Activated CD4-positive, alpha-beta T cell treated with anti-CD3 and anti-CD28 coated beads for 1 hour (primary cell): ENCODE measurements around the gene CEACAM3.

Source experiments
- DNase-seq: peaks from one replicate; pipeline ENCODE4 v3.0.0-alpha.2; 2020

The CEACAM3 gene

DNA sequence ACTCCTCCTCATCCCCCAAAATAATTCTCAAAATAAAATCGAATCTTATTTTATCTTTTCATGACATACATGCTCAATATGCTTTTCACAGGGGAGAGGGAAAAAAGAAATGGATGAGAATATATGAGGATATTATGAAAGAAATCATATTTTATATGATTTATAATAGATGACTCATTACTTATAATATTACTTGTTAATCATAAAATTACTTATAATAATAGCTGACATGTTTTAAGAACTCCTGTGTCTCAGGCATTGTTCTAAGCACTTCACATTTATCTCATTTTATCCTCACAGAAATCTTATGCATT lies 3.0 kb upstream of the CEACAM3 start:
- DNase-seq: no peak

GRCh38 chr19:41795031-41795461 lies 1.3 kb upstream of the CEACAM3 start:
- peak; percentile 33 for DNase-seq

DNA sequence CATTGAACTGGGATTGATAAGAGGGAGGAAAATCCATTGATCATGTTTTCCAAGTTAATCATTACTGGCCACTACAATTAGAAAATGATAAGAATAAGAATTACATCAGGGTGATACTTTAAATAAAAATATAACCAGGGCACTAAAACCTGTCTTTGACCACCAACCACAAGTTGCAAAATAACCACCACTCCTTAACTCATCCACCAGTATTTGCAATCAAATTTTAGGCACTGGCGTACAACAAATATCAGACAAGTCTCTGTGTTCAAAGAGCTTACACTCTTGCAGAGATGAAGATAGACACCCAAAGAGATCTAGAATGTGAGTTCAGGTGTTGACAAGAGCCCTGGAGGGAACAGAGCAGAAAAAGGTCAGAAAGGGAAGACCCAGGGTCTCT lies 514 bp downstream of the CEACAM3 start:
- no peak for DNase-seq

DNA sequence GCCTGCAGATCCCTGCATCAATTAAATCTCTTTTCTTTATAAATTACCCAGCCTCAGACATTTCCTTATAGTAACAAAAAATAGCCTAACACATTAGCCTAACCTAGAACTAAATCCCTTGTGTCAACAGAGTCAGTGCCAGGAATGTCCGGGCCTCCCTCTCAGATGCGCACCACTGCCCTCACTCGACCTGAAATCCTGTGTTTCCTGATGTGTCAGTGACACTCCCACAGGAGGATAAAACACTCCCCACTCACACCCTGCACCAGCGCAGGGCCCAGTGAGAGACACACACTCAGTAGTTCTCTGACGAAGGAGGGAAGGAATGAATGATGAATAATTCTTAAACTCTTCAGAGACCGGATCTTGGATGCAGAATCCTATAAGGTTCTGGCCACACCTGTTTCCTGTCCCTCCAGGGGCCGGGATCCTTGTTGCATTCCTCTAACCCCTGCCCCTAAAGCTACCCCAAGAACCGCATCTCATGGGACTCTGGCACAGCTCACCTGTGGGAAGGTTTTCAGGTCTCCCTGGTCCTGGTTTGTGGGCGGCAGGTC lies 3.1 kb downstream of the CEACAM3 start:
- DNase-seq: no peak

DNA sequence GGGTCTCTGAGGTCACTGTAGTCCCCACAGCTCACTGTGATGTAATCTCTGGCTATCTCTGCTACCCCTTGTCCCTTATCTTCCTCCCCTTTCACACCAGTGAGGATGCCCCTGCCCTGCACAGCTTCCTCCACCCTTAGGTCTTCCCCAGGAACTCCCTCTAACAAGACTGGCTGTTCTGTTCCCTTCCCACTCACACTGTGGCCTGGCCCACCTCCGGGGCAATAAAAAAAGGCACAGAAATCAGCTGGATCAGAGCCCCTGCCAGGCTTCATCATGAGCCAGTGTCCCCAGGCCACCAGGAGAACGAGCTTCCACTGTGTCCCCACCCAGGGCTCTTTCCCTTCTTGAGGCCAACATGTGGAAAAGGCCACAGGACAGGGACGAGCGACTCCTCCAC lies 4.6 kb downstream of the CEACAM3 start:
- DNase-seq: no peak

GRCh38 chr19:41801792-41802211 lies 5.4 kb downstream of the CEACAM3 start:
- DNase-seq: no peak

GRCh38 chr19:41802770-41803169 lies 6.4 kb downstream of the CEACAM3 start:
- DNase-seq: no peak

DNA sequence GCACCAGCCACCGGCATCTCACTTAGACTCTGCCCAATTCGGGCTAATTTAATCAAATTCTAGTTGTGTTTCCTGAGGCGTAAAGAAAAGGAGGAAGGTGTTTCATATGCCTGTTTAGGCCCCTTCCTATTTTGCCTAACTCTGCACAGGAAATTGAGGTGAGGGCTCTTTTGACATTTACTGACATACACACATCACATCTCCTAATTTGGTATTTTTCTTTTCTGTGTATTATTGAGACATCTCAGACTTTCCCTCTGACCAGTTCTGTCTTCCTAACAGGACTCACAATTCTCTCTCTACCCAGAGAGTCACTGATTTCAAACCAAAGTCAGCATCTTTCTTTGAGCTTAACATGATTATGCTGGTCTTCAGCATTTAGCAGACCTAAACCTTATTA lies 7.9 kb downstream of the CEACAM3 start:
- no peak for DNase-seq

DNA sequence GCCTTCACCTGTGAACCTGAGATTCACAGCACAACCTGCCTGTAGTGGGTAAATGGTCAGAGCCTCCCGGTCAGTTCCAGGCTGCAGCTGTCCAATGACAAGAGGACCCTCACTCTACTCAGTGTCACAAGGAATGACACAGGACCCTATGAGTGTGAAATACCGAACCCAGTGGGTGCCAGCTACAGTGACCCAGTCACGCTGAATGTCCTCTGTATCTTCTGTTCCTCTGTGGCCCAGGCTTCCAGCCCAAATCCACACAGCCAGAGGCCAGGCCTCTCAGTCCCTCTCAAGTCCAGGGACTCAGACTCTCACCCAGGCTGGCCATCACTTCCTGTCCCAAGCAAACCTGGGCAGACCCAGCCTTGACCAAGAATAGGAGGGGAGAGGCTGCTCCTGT lies 10.8 kb downstream of the CEACAM3 start:
- DNase-seq: no peak

- no peak for DNase-seq
Observed at GRCh38 chr19:41808663-41809566, 12.5 kb downstream of the CEACAM3 start.

DNA sequence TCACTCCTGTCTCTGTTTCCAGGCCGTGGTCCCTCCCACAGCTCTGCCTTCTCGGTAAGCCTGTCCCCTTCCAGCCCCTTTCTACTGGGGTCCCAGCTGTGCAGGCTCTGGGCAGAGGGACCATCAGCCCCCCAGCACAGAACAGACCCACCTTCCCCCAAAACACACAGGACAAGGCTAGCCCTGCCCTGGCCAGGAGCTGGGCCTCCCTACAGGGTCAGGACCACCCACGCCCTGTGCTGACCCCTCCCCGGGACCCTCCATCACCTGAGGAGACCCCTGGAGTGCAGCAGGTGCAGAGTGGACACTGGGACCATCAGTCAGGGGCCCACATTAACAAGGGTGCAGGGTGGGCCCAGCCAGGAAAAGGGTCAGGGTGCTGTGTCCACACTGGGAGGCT lies 13.9 kb downstream of the CEACAM3 start:
- DNase-seq: no peak

- no peak for DNase-seq
Observed at GRCh38 chr19:41811036-41811435, 14.6 kb downstream of the CEACAM3 start.

DNA sequence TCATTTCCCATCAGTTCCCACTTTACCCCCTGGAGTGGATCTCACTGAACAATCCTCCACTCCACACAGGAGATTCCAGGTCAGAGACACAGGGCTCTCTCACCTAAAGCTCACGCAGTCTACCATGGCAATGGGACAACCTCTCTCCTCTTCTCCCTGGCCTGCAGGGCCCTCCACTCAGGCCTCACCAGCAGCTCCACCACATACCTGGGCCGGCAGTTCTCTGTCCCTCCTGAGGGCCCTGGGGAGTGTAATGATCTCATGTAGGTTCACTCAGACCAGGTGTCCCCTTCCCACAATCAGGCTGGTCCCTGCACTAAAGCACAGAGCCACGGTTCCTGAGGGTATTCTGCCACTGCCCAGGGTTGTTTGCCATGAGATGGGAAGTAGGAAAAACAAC lies 15.6 kb downstream of the CEACAM3 start:
- DNase-seq: no peak

DNA sequence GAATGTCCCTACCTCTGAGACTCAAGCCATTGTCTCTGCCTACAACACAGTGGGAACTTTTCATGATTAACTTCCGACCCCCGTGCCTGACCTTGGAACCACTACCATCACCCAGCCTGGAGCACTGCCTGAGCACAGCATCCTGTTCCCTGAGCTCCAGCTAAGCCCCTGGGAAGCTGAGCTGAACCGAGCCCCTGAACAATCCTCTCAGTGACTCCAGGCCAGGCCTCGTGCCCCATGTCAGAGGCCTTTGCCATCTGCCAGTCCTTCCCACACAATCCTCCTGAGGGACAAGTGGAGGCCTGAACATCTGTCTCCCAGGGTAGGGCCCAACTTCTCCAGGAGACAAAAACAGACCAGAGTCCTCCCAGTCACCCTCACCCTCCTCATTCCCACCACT lies 17.5 kb downstream of the CEACAM3 start:
- DNase-seq: no peak

DNA sequence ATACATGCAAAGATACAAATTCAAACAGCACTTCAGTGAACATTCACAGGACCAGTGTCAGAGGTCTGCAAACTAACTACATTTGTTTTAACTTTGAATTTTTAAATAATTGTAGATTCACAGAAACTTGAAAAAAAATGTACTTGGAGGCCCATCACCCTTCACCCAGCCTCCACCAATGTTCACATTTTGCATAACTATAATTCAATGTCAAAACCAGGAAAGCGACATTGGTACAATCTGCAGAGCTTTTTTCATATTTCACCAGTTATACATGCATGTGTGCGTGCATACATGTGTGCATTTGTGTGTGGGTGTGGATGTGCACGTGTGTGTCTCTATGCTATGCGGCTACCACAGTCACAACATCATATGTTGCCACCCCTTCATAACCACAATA lies 18.9 kb downstream of the CEACAM3 start:
- no peak for DNase-seq

GRCh38 chr19:41816761-41817160 lies 20.4 kb downstream of the CEACAM3 start:
- DNase-seq: no peak

- DNase-seq: no peak
Observed at GRCh38 chr19:41821003-41821735, 24.8 kb downstream of the CEACAM3 start.

- DNase-seq: no peak
Observed at GRCh38 chr19:41837981-41838708, 41.8 kb downstream of the CEACAM3 start.

GRCh38 chr19:41839211-41839610 lies 42.8 kb downstream of the CEACAM3 start:
- no peak for DNase-seq

DNA sequence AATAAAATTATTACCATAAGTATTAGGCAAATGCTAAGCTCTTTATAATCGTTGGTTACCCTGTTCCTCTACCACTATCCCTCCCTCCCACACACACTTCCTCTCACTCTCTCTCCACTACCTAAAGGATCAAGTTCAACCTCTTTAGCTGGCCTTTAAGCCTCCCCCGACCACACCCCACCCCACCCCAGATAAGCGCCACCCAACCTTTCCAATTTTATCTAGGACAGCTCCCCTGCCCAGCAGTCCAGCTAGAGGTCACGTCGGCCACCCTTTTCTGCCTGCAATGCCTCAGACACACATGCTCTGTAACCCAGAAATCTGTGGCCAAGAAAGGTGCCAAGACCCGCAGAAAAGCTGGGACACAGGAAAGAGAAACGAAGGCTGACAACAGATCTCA lies 47.0 kb downstream of the CEACAM3 start:
- DNase-seq: no peak

GRCh38 chr19:41844601-41845000 lies 48.2 kb downstream of the CEACAM3 start, which contains the start of gene LYPD4:
Gene LYPD4, minus strand, starts transcription at chr19:41844683. Its CDS starts 5,398 bp downstream, at chr19:41839285.
- DNase-seq: no peak

- DNase-seq: no peak
Observed at GRCh38 chr19:41845001-41845050, 48.4 kb downstream of the CEACAM3 start, which contains the start of gene DMRTC2. Gene DMRTC2, plus strand, starts transcription at chr19:41845042. Its CDS starts 2,387 bp downstream, at chr19:41847429.

- no peak for DNase-seq
Observed at GRCh38 chr19:41845051-41845590, 48.7 kb downstream of the CEACAM3 start.
